Measurements from ENCODE around the gene IRS1. TPM values are rescaled to one million over a fixed set of nuclear protein-coding genes. Genes with fewer than 3 reads are reported as not detected.

IRS1 gene
- total RNA-seq, 4 donors from 2014 or later = 11.9 to 29.6 (median 13.2) TPM

DNA sequence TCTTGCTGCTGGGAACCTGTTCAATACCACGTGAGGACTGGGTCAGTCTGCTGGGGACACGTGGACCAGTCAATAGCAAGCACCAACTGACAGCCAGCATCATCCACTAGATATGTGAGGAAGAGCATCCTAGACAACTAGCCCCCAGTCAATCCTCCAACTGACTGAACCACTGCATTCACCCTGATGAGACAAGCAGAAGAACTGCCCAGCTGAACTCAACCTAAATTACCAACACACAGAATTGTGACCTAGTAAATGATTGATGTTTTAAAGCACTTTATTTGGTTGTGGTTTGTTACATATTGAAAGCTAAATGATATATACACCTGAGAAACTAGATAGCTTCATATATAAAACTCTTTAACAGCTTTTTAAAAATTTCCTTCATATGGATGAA is 15.7 kb downstream of the IRS1 start:
- TF ChIP-seq, protein P1, sequence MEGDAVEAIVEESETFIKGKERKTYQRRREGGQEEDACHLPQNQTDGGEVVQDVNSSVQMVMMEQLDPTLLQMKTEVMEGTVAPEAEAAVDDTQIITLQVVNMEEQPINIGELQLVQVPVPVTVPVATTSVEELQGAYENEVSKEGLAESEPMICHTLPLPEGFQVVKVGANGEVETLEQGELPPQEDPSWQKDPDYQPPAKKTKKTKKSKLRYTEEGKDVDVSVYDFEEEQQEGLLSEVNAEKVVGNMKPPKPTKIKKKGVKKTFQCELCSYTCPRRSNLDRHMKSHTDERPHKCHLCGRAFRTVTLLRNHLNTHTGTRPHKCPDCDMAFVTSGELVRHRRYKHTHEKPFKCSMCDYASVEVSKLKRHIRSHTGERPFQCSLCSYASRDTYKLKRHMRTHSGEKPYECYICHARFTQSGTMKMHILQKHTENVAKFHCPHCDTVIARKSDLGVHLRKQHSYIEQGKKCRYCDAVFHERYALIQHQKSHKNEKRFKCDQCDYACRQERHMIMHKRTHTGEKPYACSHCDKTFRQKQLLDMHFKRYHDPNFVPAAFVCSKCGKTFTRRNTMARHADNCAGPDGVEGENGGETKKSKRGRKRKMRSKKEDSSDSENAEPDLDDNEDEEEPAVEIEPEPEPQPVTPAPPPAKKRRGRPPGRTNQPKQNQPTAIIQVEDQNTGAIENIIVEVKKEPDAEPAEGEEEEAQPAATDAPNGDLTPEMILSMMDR (IDR thresholded peaks at IDR 0.05; ENCODE audit: low read depth) = no peak

DNA sequence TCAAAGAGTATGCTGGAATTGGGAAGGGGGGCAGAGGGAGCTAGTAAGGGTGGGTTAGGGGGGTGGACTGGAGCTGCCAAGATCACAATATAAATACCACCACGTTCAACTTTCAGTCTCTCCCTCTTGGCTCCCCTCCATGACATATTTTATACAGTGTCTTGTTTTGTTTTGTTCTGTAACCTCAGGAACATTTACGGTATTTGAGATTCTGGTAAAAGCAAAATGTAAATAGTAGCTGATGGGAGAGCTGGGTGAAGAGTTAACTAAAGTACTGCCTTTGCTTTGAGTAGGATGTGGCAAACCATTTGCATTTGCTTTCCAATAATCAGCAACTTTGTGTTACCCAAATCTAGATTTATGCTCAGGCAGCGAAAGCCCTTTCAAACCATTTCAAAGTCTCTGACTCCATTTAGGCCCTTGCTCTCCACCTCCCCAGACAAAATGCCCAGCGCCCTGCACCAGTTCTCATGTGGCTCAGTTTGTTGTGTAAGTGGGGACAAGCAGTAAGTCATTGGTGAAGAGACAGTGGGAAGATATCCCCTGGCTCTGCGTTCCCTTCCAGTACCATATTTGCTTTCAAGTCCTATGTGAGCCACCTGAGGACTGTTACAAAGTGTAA is 17.4 kb downstream of the IRS1 start:
- TF ChIP-seq, protein P1 (IDR thresholded peaks at IDR 0.05; ENCODE audit: low read depth) = no peak

DNA sequence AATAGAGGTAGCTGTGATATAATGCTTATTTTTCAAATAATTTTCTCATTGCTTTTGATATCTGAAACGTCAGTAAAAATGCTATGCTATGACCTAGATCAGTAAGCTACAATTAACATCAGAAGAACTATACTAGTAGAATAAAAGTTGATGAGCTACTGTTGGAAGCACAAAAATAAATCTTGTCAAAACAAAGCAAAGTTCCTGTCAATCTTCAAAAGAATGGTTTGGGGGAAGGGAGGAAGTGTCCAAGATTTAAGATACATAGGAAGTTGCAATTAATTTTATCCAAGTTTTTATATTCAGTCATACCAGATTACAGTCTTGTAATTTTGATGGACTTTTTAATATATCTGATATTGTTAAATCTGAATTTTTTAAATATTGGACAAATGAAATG is 19.2 kb downstream of the IRS1 start:
- TF ChIP-seq, protein P1 (IDR thresholded peaks at IDR 0.05; ENCODE audit: low read depth) = no peak

DNA sequence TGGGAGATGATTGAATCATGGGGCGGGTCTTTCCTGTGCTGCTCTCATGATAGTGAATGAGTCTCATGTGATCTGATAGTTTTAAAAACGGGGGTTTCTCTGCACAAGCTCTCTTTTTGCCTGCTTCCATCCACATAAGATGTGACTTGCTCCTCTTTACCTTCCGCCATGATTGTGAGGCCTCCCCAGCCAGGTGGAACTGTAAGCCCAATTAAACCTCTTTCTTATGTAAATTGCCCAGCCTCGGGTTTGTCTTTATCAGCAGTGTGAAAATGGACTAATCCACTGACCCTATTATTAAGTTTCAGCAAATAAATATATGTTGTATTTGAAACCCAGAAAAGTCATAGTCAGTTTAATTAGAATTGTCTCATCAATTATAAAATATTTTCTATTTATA is 22.0 kb downstream of the IRS1 start:
- TF ChIP-seq, protein P1 (IDR thresholded peaks at IDR 0.05; ENCODE audit: low read depth) = no peak

DNA sequence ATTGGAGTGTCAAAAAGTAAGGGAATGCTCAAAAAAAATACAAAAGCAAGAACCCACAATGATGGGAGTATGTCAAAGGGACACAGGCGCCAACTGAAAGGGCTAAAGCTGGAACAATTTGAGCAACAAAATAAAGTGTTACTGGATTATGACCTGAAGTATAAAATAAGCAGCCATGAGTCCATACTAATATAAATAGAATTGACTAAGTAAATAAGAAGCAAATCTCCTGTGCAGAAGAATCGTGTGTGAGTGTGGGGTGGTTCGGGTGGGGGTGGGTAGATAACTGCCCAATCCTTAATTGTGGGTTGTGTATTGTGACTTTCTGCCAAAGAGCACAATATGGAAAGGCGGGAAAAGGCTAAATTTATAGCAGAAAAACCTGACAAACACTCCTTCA is 23.5 kb downstream of the IRS1 start:
- TF ChIP-seq, protein P1 (IDR thresholded peaks at IDR 0.05; ENCODE audit: low read depth) = no peak

DNA sequence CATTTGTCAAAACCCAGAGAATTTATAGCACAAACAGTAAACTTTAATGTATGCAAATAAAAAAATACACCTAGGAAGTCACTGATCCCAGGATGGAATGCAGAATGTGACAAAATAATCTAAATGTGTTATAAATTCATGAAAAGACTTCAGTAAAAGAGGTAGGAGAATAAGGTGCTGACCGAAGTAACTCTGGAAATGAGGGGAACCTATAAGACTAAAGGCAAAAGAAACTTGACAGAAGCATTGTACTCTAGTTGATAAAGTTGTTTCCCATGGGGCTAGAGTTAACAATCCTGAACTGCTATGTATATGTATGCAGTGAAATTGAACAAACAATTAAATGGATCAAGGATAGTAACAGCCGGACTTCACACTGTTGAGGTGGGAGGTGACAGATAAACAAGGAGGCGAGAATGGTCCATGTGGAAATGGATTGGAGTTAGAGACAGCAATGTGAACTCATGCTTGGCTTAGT is 24.5 kb downstream of the IRS1 start:
- TF ChIP-seq, protein P1 (IDR thresholded peaks at IDR 0.05; ENCODE audit: low read depth) = no peak

DNA sequence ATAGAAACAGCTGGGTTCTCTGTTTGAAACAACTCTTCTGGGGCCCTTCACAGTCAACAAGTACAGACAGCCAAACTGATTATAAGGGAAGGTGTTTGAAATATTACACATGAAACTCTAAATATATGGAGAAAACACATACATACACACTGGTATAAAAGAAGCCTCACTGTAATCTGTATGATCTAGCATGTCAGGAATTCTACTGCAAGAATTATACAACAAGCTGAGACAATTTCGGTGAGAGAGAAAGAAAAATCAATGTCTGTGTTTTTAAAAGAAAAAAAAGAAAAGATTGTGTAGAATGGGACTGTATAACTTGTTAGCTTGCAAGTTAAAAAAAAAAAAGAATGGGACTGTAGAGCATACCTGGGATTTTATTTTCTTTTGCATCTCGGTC is 26.3 kb downstream of the IRS1 start:
- TF ChIP-seq, protein P1 (IDR thresholded peaks at IDR 0.05; ENCODE audit: low read depth) = no peak

Data from subcutaneous adipose tissue (tissue), 4 donors.